ENCODE results near the gene GRK4. TPM values are rescaled to one million over a fixed set of nuclear protein-coding genes. Genes with fewer than 3 reads are reported as not detected.
A peak's percentile ranks its signal among the peaks of the same experiment; 100 is the strongest.

GRK4 gene
- total RNA-seq, 4 donors from 2014 or later, result 7.6 to 10.8 (median 9.1) TPM

GRCh38 chr4:2934813-2935761 lies 28.3 kb upstream of the GRK4 start:
- H3K27me3 ChIP-seq, result no peaks in the 10 kb centered on the region
- H3K4me1 ChIP-seq, result peaks cover 43 to 56% of the 10 kb centered on the region in 2 donors
- peak; percentile 51 to 95 for TF ChIP-seq POLR2A (IDR thresholded peaks at IDR 0.05)
- peak in 1 of 6 experiments; percentile 12 for TF ChIP-seq CTCF (IDR thresholded peaks at IDR 0.05)
- H3K9me3 ChIP-seq, result no peaks in the 10 kb centered on the region
- peak overlapping the region; percentile 65 to 88 (median 81) for H3K27ac ChIP-seq
- intact Hi-C loops (cut with DNase I), result loop anchor here (5.0 kb wide), 2 partner anchors 93 to 173 kb away; partner anchors contain the start of gene ADD1
- WGBS, 2 donors, result 0 to 1% methylated on average over 7 to 18 of the region's 70 CpGs
- H3K4me3 ChIP-seq (replicated peaks in 1 of 3), result peak overlapping the region; percentile 67 to 93 (median 84)
- peak; percentile 94 to 95 for DNase-seq
- H3K36me3 ChIP-seq, result peaks cover 8 to 14% of the 10 kb centered on the region in 2 donors

GRCh38 chr4:2935762-2936743 lies 27.3 kb upstream of the GRK4 start:
- no peak for DNase-seq

GRCh38 chr4:2936773-2937145 lies 26.6 kb upstream of the GRK4 start:
- H3K27me3 ChIP-seq, result no peaks in the 10 kb centered on the region
- H3K27ac ChIP-seq, result no peak overlapping the region
- H3K9me3 ChIP-seq, result no peaks in the 10 kb centered on the region
- WGBS, 2 donors, result 84 to 92% methylated on average over 2 to 6 of the region's 6 CpGs
- H3K36me3 ChIP-seq, result peaks cover 25 to 27% of the 10 kb centered on the region in 2 donors
- no peak for DNase-seq
- TF ChIP-seq CTCF (IDR thresholded peaks at IDR 0.05) (no peak), POLR2A (IDR thresholded peaks at IDR 0.05) (no peak)
- H3K4me1 ChIP-seq, result peaks cover 39 to 52% of the 10 kb centered on the region in 2 donors
- intact Hi-C loops (cut with DNase I), result no loop called here
- H3K4me3 ChIP-seq (replicated peaks in 1 of 3), result no peak overlapping the region

More at GRCh38 chr4:2935762-2936743, 27.3 kb upstream of the GRK4 start:
- intact Hi-C loops (cut with DNase I), result no loop called here
- H3K27ac ChIP-seq, result peak overlapping the region in 2 of 3 donors; percentile 65 to 88
- no peaks in the 10 kb centered on the region for H3K9me3 ChIP-seq
- no peaks in the 10 kb centered on the region for H3K27me3 ChIP-seq
- H3K36me3 ChIP-seq, result peaks cover 18 to 20% of the 10 kb centered on the region in 2 donors
- H3K4me3 ChIP-seq (replicated peaks in 1 of 3), result no peak overlapping the region
- 82 to 86% methylated on average over 20 of the region's 20 CpGs for WGBS, 2 donors
- H3K4me1 ChIP-seq, result peaks cover 42 to 56% of the 10 kb centered on the region in 2 donors
- TF ChIP-seq POLR2A (IDR thresholded peaks at IDR 0.05) (no peak), CTCF (IDR thresholded peaks at IDR 0.05) (no peak)

- Histone ChIP-seq H3K4me1 (peaks cover 39 to 46% of the 10 kb centered on the region in 2 donors), H3K36me3 (peaks cover 28 to 31% of the 10 kb centered on the region in 2 donors), H3K4me3 (replicated peaks in 1 of 3) (no peak overlapping the region), H3K27ac (no peak overlapping the region), H3K27me3 (no peaks in the 10 kb centered on the region), H3K9me3 (no peaks in the 10 kb centered on the region)
- 70 to 80% methylated on average over 22 to 23 of the region's 23 CpGs for WGBS, 2 donors
- no peak for DNase-seq
- intact Hi-C loops (cut with DNase I), result no loop called here
- no peak for TF ChIP-seq CTCF (IDR thresholded peaks at IDR 0.05)
Measured at GRCh38 chr4:2937146-2937857, 26.1 kb upstream of the GRK4 start.
